Measurements from ENCODE around the gene RUNX2. TPM values are rescaled to one million over a fixed set of nuclear protein-coding genes. Genes with fewer than 3 reads are reported as not detected.

The RUNX2 gene
- total and polyA plus RNA-seq, 2 experiments from 2014 or later, result 0.66 to 1.7 TPM

GRCh38 chr6:45699663-45700062 is 371.5 kb downstream of the RUNX2 start:
- TF ChIP-seq EZH2 (IDR thresholded peaks at IDR 0.05; ENCODE audit: low read depth, unreplicated experiment) (no peak), JUNB (IDR thresholded peaks at IDR 0.05; ENCODE audit: unreplicated experiment) (no peak), NANOG (IDR thresholded peaks at IDR 0.05; ENCODE audit: borderline replicate concordance) (no peak), POLR2AphosphoS5 (IDR thresholded peaks at IDR 0.05; ENCODE audit: low read depth) (no peak), ZNF114 (CRISPR knock-in tag; IDR thresholded peaks at IDR 0.05) (no peak), CTCF (conservative IDR thresholded peaks at IDR 0.05; ENCODE audit: low read depth in 2 of 2) (no peak), STAT1 (IDR thresholded peaks at IDR 0.05; ENCODE audit: unreplicated experiment) (no peak), ZNF331 (CRISPR knock-in tag; IDR thresholded peaks at IDR 0.05; ENCODE audit: low read depth) (no peak), REST (IDR thresholded peaks at IDR 0.05; ENCODE audit: unreplicated experiment) (no peak), ETS1 (IDR thresholded peaks at IDR 0.05) (no peak), ZNF462 (CRISPR knock-in tag; IDR thresholded peaks at IDR 0.05) (no peak), CREB1 (CRISPR knock-in tag; IDR thresholded peaks at IDR 0.05; ENCODE audit: low read depth) (no peak), EZH2phosphoT487 (IDR thresholded peaks at IDR 0.05; ENCODE audit: unreplicated experiment) (no peak)
- no peak for ATAC-seq

More at GRCh38 chr6:45699663-45700062, 371.5 kb downstream of the RUNX2 start:
- no peak overlapping the region for H3K4me2 ChIP-seq
- no peak overlapping the region for H3K4me3 ChIP-seq
- H3K36me3 ChIP-seq (ENCODE audit: insufficient read depth), result no peaks in the 10 kb centered on the region
- H3K27ac Mint-ChIP-seq, result no peak overlapping the region
- peaks cover 2% of the 10 kb centered on the region for H3K27me3 Mint-ChIP-seq (ENCODE audit: insufficient read depth, low read depth, poor library complexity)
- H3K9me3 Mint-ChIP-seq, result no peaks in the 10 kb centered on the region; the same call in 2 of the 3 replicates
- H3K36me3 Mint-ChIP-seq (ENCODE audit: low read depth), result no peaks in the 10 kb centered on the region
- 0 out of 2 replicates have a peak, but pooled peaks cover 3% of the 10 kb centered on the region for H3K9me2 ChIP-seq (ENCODE audit: insufficient read depth)
- no peaks in the 10 kb centered on the region for H3K4me1 Mint-ChIP-seq
- H3K4me1 ChIP-seq (ENCODE audit: insufficient read depth), result no peaks in the 10 kb centered on the region
- no peak overlapping the region for H3K27ac ChIP-seq (ENCODE audit: low read depth)
- no peak overlapping the region for H2AFZ ChIP-seq
- no peaks in the 10 kb centered on the region for H4K20me1 ChIP-seq (replicated peaks; ENCODE audit: insufficient read depth)
- no peaks in the 10 kb centered on the region for H3K79me2 ChIP-seq (replicated peaks; ENCODE audit: insufficient read depth)
- no peak for DNase-seq (ENCODE audit: low spot score)
- no peaks in the 10 kb centered on the region for H3F3A ChIP-seq (replicated peaks; ENCODE audit: low read depth)
- no peaks in the 10 kb centered on the region for H3K27me3 ChIP-seq (ENCODE audit: insufficient read depth)
- H3K4me3 Mint-ChIP-seq, result no peak overlapping the region
